CD4-positive, alpha-beta memory T cell (primary cell): Measurements from ENCODE around the gene ANAPC7. TPM values are rescaled to one million over a fixed set of nuclear protein-coding genes. Genes with fewer than 3 reads are reported as not detected.

ENCODE experiments used
- polyA plus RNA-seq, 2 donors: library from polyadenylated mRNA; unstranded; fragments of 300-500 nt; fragmentation: Illumina TruSeq; gene quantifications; one replicate each; pipeline ENCODE4 v1.2.3, GENCODE V29; 2021
- total RNA-seq, 2 experiments: library from RNA; stranded (reverse); gene quantifications; one replicate each; pipeline ENCODE4 v1.2.3, GENCODE V29; 2021

The ANAPC7 gene
- total and polyA plus RNA-seq, 4 experiments from 2014 or later = 28.8 to 70.1 (median 50.4) TPM

Other genes starting within 250 kb of the ANAPC7 start
- 10 to 100 TPM; 90.4 to 91.0 TPM for gene ATP2A2, start 122.5 kb downstream of the ANAPC7 start, total RNA-seq
- 1 to 10 TPM; 1.8 to 5.5 TPM for gene ATP2A2, start 122.5 kb downstream of the ANAPC7 start, polyA plus RNA-seq
- gene ARPC3, start 46.6 kb upstream of the ANAPC7 start, total RNA-seq = 100 to 1,000 TPM; 191 to 203 TPM
- 100 to 1,000 TPM; 681 to 809 TPM for gene ARPC3, start 46.6 kb upstream of the ANAPC7 start, polyA plus RNA-seq
- 10 to 100 TPM; 12.5 to 16.6 TPM for gene GPN3, start 64.5 kb upstream of the ANAPC7 start, total RNA-seq
- 10 to 100 TPM; 29.1 to 43.4 TPM for gene GPN3, start 64.5 kb upstream of the ANAPC7 start, polyA plus RNA-seq
- gene FAM216A, start 65.1 kb upstream of the ANAPC7 start, total RNA-seq = 10 to 100 TPM; 16.4 to 16.9 TPM
- 1 to 10 TPM; 7.5 to 8.9 TPM for gene FAM216A, start 65.1 kb upstream of the ANAPC7 start, polyA plus RNA-seq
- gene VPS29, start 98.4 kb upstream of the ANAPC7 start, total RNA-seq = 100 to 1,000 TPM; 117 to 121 TPM
- 100 to 1,000 TPM; 164 to 237 TPM for gene VPS29, start 98.4 kb upstream of the ANAPC7 start, polyA plus RNA-seq
- gene RAD9B, start 98.6 kb upstream of the ANAPC7 start, total RNA-seq = 1 to 10 TPM; 1.1 to 2.1 TPM
- gene RAD9B, start 98.6 kb upstream of the ANAPC7 start, polyA plus RNA-seq = under 1 TPM; 0.19 to 0.64 TPM
- gene PPTC7, start 179.6 kb upstream of the ANAPC7 start, total RNA-seq = 10 to 100 TPM; 32.6 to 35.6 TPM
- 10 to 100 TPM in 1 of 2 donors, 1 to 10 TPM in 1; 4.7 to 12.6 TPM for gene PPTC7, start 179.6 kb upstream of the ANAPC7 start, polyA plus RNA-seq
- gene TCTN1, start 210.4 kb upstream of the ANAPC7 start, total RNA-seq = 1 to 10 TPM; 5.8 to 7.7 TPM
- 1 to 10 TPM; 5.9 to 6.1 TPM for gene TCTN1, start 210.4 kb upstream of the ANAPC7 start, polyA plus RNA-seq